B cell (primary cell): ENCODE measurements around the gene KLHL13.

Experiments used
- EZH2 ChIP-seq: IDR thresholded peaks from 2 replicates; pipeline ENCODE4 v1.6.1; 2012; ENCODE audit warnings: borderline replicate concordance, low read depth, mild to moderate bottlenecking, moderate library complexity, low read length; ENCODE audit not compliant: insufficient read depth, poor library complexity, severe bottlenecking
- TF ChIP-seq, protein P1 (sequence below): fragments of 200-600 bp; IDR thresholded peaks from one replicate; pipeline ENCODE4 v1.8.0; 2022; ENCODE audit warnings: antibody characterized with exemption, mild to moderate bottlenecking

DNA sequence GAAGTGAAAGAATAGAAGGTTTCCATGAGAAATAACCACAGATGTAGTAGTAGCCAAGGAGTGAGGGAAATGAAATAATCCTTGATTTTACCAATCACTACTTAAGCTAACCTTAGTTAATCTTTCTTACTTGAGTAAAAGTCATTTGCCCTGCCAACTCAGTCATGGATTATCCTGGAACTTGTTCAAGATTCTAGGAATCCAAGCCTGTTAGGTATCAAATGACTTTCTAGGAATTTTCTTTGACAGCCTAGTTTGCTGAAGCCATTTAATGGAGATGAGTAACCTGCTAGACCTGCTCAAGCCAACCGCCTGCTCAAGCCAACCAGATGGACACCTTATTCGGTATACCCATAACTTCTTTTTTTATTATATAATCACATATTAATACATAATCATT, 180.5 kb downstream of the KLHL13 start:
- TF ChIP-seq, protein P1, sequence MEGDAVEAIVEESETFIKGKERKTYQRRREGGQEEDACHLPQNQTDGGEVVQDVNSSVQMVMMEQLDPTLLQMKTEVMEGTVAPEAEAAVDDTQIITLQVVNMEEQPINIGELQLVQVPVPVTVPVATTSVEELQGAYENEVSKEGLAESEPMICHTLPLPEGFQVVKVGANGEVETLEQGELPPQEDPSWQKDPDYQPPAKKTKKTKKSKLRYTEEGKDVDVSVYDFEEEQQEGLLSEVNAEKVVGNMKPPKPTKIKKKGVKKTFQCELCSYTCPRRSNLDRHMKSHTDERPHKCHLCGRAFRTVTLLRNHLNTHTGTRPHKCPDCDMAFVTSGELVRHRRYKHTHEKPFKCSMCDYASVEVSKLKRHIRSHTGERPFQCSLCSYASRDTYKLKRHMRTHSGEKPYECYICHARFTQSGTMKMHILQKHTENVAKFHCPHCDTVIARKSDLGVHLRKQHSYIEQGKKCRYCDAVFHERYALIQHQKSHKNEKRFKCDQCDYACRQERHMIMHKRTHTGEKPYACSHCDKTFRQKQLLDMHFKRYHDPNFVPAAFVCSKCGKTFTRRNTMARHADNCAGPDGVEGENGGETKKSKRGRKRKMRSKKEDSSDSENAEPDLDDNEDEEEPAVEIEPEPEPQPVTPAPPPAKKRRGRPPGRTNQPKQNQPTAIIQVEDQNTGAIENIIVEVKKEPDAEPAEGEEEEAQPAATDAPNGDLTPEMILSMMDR = no peak
- TF ChIP-seq EZH2 = no peak
